ENCODE measurements around the gene DOC2A. TPM values are rescaled to one million over a fixed set of nuclear protein-coding genes. Genes with fewer than 3 reads are reported as not detected.

DOC2A gene
- total RNA-seq, 1 donor from 2014 or later = 1.5 TPM

GRCh38 chr16:29989111-29989858 is 21.5 kb downstream of the DOC2A start:
- no peak for DNase-seq

- DNase-seq = no peak
These were observed 22.3 kb downstream of the DOC2A start for GRCh38 chr16:29988346-29989075.

GRCh38 chr16:29987371-29988085 is 23.3 kb downstream of the DOC2A start:
- DNase-seq = no peak

- DNase-seq = no peak
These were observed 23.9 kb downstream of the DOC2A start for GRCh38 chr16:29986931-29987330.

GRCh38 chr16:29986231-29986630 is 24.6 kb downstream of the DOC2A start:
- no peak for DNase-seq

- no peak for DNase-seq
These were observed 25.5 kb downstream of the DOC2A start for GRCh38 chr16:29985271-29985811.

GRCh38 chr16:29984764-29985147 is 26.1 kb downstream of the DOC2A start:
- no peak for DNase-seq

GRCh38 chr16:29984137-29984763 is 26.6 kb downstream of the DOC2A start:
- DNase-seq = no peak

GRCh38 chr16:29983420-29984136 is 27.2 kb downstream of the DOC2A start:
- no peak for DNase-seq

- no peak for DNase-seq
These were observed 28.0 kb downstream of the DOC2A start for GRCh38 chr16:29982560-29983419.

GRCh38 chr16:29978564-29979270 is 32.1 kb downstream of the DOC2A start:
- DNase-seq = no peak

GRCh38 chr16:29978081-29978480 is 32.7 kb downstream of the DOC2A start:
- DNase-seq = no peak

- DNase-seq = no peak
These were observed 33.6 kb downstream of the DOC2A start for GRCh38 chr16:29977063-29977825.

GRCh38 chr16:29975811-29976511 is 34.9 kb downstream of the DOC2A start:
- DNase-seq = no peak

GRCh38 chr16:29975134-29975538 is 35.7 kb downstream of the DOC2A start:
- no peak for DNase-seq

- DNase-seq = peak; percentile 18
These were observed 36.3 kb downstream of the DOC2A start for GRCh38 chr16:29974291-29975133.

Measured in skin of body (tissue), 2 donors.